ENCODE results near the gene MST1R.
"Not testable (repeated sequence)": the region's sequence is repeated elsewhere in the genome, so short reads cannot be mapped to it uniquely, and the experiment has no call there.

The MST1R gene

DNA sequence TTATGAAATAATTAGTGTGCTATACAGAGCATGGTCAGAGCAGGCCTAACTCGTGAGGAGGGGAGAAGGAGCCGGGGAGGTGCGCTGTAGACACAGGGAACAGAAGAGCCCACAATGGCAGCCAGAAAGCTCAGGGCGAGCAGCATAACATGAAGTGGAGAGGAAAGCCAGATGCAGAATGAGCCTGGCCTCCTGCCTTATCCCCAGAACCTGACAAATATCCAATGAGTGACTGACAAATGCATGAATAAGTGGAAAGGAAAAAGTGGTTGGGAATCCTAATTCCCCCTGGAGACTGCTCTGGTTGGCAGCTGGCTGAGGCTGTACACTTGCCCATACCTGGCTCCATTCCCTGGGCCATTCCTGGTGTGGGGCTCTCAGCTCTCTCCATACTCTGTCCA, 9.2 kb upstream of the MST1R start:
- no peak for DNase-seq (ENCODE audit: extremely low read depth in 1 of 2, low read depth in 1 of 2)

DNA sequence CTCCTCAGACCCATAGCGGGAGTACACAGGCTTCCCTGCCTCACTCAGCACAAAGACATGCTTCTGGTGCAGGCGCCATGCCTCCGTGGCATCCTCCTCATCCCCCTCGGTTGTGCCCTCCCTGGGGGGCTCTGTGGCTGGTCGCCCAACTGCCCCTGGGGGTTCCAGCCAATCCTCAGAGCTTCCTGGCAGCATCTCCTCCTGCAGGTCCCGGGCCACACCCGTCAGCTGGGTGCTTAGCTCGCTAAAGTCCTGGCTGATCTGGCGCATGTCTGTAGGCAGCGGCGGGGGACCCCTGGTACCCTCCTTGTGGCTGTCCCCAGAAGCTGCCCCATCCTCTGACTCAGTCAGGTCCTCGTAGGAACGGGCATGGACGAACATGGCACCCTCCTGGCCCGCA, 7.9 kb upstream of the MST1R start:
- DNase-seq (ENCODE audit: extremely low read depth in 1 of 2, low read depth in 1 of 2), result no peak

DNA sequence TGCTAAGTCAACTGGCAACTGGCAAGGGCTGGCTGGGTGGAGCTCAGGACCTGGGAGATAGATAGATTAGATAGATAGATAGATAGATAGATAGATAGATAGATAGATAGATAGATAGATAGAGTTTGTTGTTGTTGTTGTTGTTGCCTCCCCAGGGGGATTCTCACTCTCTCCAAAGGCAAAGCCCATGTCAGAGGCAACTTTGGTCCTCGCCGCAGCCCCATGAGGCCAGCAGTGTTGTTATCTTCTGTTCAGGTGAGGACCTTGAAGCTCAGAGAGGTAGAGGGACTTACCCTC, 7.4 kb upstream of the MST1R start:
- no peak for DNase-seq (ENCODE audit: extremely low read depth in 1 of 2, low read depth in 1 of 2)

DNA sequence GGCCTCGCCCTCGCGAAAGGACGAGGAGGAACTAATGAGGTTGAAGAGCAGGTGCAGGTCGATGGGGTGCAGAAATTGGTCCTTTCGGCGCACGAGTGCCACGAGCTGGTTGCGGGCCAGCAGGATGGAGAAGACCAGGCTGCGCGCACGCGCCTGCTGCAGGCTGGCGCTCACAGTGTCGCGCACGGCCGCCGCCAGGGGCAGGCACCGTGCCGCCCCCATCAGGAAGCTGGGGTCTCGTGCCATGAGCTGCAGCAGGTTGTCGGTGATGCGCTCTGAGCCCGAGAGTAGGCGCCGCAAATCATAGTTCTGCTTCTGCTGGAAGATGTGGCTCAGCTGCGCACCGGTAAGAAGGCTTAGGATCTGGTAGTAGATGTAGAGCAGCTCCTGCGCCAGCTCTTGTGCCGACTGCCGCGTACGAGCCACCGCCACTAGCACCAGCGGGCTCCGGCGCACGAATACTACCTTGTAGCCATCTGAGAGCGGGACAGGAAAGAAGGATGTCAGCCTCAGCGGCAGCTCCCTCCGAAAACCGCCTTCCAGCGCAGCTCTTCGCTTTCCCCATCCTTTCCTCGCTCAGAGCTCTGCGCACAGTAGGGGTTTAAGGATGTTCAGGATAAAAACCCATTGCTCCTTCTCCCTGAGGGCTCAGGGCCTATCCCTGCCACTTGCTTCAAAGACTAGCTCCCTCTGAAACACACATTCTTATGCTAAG, 6.9 kb upstream of the MST1R start:
- DNase-seq (ENCODE audit: extremely low read depth in 1 of 2, low read depth in 1 of 2), result no peak

DNA sequence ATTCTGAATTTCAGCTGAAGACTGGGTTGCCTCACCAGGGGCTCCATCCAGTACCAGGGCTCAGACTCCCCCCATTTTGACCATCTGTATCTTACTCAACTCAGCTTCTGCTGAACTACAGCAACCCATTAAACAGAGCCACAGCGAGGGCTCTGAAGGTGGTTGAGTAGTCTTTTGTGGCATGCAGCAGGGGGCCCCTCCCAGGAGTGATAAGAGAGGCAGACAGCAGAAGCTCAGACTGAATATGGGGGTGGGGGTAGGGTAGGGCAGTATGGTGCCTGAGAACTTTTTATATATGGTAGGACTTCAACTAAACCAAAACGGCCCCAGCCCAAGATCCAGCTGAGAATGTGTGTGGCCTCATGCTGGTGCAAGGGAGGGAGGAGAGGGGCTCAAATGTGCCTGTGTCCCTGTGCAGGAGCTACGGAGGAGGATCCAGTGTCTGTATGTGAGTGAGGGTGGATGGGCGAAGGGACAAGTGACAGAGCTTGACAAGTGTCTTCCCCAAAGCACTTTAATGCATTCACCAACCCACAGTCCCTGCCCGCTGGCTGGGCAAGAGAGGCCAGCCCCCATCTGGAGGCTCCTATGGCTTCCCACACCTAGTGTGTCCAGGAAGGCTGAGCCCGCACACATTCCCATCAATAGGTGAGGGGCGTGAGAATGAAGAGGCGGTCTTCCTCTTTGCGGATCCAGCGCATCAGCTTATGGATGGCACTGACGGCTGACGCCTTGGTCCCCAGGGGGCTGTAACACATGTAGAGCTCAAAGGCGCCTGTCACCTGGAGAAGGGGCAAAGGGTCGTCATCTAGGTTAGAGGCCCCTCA, 4.9 kb upstream of the MST1R start:
- DNase-seq (ENCODE audit: extremely low read depth in 1 of 2, low read depth in 1 of 2), result no peak

DNA sequence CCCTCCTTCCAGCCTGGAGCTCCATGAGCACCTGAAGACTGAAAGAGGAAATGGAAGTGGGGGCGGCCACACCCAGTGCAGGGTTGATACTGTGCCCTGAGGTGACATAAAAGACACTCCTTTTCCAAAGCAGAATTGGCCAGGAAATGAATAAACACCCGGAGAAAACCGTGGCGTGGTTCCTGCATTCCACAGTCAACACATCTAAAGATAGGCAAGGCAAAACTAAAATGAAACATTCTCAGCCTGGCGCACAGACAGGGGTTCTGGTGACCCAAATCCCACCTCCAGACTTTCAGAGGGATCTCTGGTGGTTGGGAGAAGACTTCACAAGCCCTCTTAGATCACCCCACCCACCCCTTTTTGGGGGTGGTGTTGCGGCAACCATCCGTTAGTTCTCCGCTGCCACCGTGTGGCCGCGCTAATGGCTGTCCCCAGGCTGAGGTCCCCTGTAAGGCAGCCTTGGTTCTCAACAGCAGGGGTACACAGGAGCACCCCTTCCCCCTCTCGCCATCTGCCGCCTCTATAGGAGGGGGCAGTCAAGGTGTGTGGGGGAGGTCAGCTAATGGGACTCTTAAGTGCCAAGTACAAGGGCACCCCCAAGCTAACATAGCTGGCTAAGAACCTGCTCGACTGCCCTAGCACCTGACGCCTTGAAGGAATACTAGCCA, 2.5 kb upstream of the MST1R start:
- DNase-seq (ENCODE audit: extremely low read depth in 1 of 2, low read depth in 1 of 2), result peak in 1 of 2 donors; percentile 22

DNA sequence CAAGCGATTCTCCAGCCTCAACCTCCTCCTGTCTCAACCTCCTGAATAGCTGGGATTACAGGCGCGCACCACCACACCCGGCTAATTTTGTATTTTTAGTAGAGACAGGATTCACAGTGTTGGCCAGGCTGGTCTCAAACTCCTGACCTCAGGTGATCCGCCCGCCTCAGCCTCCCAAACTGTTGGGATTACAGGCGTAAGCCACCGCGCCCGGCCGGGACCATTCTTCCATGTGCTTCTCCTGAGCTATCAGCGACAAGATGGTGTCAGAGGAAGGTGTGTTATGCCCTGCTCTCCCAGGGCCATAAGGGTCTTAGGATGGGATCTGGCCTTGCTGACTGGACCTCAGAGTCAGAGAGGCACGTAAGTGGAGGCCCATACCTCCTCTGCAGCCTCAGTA, 775 bp upstream of the MST1R start:
- DNase-seq (ENCODE audit: extremely low read depth in 1 of 2, low read depth in 1 of 2), result not testable (repeated sequence)

DNA sequence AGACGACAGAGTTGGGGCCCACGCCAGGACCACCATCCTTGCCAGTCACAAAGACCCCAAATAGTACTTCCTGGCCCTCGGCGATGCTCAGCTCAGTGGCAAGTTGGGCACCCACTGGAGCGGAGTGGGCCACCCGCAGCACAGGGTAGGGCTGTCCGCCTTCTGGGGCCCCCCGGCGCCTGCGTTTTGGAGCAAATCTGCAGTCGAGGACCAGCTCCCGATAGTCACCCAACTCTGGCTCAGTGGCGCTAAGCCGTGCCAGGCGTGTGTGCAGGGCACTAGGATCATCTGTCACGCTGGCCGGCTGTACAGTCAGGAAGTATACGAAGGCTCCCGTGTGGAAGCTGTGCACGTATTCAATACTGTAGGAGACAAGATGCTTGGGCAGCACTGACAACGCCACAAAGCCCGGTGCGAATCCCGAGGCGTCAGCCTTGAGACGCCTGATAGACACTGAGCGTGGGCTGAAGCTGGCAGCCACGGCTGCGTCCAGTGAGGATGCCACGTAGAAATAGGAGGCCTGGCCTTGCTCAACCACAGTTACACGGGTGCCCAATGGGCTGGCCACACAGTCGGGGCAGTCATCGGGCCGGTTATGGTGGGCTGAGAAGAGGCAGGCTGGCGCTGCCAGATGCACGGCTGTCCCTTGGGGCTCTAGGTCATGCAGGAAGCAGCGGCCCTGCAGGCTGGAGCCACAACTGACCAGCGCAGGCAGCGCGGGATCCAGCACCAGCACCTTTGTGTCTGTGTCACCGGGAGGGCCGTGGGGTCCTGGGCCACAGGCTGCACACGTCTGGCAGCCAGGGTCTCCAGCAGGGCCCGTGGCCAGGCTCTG, 945 bp downstream of the MST1R start:
- no peak for DNase-seq (ENCODE audit: extremely low read depth in 1 of 2, low read depth in 1 of 2)

DNA sequence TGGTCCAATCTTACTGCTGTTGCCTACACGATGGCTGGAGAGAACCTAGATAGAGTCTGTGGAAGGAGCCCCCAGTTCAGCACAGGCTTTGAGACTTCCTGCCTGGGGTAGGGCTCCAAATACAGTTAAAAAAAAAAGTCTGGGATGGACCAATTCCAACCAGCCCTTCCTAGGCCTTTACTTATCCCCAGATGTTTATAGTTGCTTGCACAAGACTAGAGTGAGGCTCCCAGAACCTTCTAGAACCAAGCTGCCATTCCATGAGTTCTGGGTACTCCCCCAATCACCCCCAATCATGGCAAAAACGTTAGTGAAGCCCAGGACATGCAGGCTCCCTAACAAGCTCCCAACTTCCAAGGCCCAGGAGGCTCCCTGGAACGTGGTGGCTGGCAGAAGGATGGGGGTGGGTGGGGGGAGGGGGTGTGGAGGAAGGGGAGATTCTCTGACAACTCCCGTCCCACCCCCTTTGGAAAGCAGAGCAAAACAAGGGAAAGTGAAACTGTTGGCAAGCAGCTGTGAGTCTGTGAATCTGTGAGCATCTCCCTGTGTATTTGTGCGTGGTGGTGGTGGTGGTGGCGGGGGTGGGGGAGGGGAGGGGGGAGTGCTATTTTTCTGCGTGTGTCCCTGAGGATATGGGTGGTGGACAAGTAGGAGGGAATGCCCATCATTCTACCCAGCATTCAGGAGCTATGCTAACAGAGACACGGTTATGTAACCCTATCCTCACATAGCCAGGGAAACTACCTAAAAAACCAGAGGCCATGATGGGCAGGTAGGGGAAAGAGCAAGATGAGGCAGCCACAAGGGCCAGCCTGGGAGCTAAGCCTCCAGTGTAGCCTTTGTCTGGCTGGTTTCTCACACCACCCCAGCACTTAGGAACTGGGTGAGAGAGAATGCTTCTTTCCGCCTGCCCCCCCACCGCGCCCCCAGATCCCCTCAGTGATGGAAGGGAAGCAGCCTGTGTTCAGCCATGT, 2.0 kb downstream of the MST1R start:
- no peak for DNase-seq (ENCODE audit: extremely low read depth in 1 of 2, low read depth in 1 of 2)

DNA sequence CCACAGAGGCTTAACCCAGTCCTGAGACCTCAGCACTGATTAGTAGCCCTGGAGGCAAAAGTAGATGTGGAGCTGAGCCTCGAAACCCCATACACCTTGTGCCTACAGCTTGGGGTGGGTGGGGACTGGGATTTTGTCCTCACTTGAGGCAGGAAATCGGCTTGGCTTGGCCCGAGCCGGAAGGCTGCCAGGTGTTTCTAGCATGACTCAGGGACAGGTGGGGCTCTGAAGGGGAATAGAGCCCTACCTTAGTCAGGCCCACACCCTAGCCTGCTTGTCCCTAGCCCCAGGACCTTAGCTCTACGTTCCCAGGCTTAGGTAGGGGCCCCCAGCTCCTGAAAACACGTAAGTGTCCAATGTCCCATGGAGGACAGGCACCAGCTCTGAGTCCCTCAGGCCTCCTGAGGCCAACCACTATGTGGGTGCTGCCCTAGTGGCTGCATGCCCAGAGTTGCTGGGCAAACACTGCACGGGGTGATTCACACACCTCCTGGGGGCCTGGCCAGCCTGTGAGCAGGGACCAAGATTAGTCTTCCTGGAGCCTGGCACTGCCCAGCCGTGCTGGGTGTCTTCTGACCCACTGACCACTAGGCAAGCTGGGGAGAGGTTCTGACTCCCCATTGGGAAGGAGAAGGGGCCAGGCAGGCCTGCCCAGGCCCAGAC, 3.1 kb downstream of the MST1R start:
- no peak for DNase-seq (ENCODE audit: extremely low read depth in 1 of 2, low read depth in 1 of 2)

DNA sequence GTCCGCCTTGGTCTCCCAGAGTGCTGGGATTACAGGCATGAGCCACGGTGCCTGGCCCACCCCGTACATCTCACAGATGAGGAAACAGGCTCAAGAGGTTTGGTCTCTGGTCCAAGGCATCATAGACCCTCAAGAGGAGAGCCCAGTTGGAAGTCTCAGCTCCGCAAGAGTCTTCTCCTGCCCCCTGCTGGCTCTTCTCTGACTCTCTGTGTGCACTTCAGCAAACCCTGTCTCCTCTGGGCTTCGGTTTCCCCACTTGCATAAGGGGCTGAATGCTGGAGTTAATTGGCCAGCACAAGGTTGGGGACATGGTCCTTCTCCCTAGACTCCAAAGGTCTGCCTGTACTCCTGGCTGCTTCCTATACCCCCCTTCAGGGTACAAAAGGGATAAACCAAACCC, 3.9 kb downstream of the MST1R start:
- DNase-seq (ENCODE audit: extremely low read depth in 1 of 2, low read depth in 1 of 2), result no peak

DNA sequence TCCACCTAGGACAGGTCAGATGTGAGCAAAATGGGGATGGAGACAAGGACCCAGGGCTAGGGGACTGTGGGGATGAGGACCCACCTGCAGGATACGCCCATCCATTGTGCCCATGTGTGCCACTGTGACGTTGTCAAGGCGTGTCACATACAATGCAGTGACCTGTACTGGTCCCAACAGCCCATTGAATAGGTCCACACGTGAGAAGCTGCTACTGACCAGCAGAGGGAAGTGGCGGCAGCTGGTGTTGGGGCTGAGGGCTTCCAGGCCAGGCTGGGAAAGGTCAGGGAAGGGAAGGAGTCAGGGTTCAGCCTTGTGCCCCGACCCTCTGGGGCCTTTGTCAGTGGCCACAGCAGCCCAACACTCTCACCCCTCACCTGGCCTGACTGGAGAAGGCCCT, 4.7 kb downstream of the MST1R start:
- DNase-seq (ENCODE audit: extremely low read depth in 1 of 2, low read depth in 1 of 2), result no peak

DNA sequence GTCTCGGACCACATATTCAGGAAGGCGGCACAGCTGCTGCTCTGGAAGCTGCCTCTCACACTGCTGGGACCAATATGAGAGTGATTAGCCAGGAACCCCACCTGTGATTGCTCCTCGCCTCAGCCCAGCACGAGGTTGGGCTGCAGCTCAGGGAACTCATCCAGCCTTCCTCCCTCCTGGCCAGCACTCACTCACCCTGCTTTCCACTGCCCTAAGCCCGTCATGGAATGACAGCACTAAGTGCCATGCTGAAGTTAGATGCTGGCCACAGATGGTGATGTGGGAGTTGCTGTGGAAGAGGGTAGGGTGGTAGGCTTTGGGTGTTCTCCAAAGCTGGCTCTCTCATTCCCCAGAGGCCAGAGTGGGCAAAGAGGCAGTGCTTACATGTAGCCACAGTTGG, 7.3 kb downstream of the MST1R start:
- no peak for DNase-seq (ENCODE audit: extremely low read depth in 1 of 2, low read depth in 1 of 2)

DNA sequence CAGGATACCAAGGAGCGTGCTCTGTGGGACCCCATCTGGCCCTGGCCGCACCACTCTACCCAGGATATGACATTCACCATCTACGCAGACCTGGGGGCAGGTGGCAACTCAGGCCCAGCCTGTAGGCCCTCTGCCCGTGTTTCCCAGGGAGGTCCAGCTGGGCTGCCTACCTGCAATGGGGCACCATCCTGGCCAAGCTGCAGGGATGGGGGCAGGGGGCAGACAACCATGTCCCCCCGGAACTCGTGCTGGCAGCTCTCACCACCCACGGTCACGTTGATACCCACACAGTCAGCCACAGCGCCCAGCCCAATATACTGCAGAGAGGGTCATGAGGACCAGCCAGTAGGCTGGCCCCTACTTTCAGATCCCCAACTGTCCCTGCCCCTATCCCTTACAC, 7.9 kb downstream of the MST1R start:
- no peak for DNase-seq (ENCODE audit: extremely low read depth in 1 of 2, low read depth in 1 of 2)

DNA sequence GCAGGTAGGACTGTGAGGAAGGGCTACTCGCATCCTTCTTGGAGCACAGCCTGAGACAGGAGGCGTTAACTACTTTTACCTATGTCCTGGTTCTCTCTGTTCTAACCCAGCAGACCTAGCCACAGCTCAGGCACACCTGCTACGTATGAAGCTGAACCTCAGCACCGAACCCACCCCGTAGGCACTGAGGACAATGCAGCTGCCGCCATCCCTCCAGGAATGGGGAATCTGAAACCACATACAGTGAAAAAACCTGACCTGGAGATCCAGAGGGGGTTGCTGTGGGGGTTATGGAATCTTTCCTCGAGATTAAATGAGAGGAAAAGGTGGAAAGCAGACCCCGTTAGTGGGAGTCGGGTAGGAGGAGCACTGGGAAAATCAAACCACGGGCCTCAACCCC, 14.4 kb downstream of the MST1R start:
- DNase-seq (ENCODE audit: extremely low read depth in 1 of 2, low read depth in 1 of 2), result no peak

DNA sequence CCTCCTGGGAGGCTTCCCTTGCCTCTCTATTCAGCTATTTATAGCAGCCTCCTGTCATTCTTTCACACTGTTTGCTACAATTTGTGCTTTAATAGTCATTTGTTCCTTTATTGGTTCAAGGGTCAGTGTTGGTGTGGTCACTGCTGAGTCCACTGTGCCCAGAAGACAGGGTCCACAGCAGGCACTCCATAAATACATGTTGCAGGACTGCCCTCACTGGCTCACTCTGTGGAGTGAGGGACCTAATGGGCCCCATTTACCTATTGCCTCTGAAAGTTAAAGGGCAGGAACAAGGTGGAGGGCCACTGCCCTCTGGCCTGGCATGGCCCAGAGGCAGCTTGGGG, 16.8 kb downstream of the MST1R start:
- no peak for DNase-seq (ENCODE audit: extremely low read depth in 1 of 2, low read depth in 1 of 2)

DNA sequence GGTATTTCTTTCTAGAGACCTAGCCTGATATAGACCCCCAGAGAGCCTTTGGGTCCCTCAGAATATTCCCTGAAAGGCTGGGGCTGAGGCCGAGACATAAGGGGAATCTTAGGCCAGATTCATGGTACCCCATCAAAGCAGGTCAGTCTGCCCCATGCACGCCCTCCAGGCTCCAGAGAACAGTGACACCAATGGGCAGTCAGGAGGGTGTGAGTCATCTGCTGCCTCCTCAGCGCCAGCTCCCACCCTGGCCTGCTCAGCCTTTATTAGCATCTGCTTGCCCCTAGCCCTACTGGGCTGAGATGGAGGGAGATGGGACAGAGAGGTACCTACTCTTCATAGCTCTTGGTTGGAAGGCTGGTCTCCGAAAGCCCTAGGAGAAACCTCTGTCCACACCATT, 19.7 kb downstream of the MST1R start:
- no peak for DNase-seq (ENCODE audit: extremely low read depth in 1 of 2, low read depth in 1 of 2)

DNA sequence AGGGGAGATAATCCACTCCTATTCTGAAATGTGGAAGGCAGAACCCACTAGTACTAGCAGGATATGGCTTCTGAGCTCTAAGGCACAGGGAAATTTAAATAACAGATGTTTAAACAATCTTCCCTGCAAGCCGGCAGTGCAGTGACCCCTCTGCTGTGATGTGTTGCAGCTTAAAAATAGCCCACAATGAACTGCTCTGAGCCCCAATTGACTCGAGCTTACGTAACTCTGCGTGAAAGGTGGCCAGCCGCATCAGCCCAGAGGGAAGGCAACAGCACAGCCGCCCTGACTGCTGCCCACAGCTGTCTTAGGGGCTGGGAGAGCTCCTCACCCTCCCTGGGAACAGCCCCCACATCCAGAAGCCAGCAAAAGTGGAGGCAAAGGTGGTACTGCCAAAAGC, 21.5 kb downstream of the MST1R start:
- DNase-seq (ENCODE audit: extremely low read depth in 1 of 2, low read depth in 1 of 2), result no peak

DNA sequence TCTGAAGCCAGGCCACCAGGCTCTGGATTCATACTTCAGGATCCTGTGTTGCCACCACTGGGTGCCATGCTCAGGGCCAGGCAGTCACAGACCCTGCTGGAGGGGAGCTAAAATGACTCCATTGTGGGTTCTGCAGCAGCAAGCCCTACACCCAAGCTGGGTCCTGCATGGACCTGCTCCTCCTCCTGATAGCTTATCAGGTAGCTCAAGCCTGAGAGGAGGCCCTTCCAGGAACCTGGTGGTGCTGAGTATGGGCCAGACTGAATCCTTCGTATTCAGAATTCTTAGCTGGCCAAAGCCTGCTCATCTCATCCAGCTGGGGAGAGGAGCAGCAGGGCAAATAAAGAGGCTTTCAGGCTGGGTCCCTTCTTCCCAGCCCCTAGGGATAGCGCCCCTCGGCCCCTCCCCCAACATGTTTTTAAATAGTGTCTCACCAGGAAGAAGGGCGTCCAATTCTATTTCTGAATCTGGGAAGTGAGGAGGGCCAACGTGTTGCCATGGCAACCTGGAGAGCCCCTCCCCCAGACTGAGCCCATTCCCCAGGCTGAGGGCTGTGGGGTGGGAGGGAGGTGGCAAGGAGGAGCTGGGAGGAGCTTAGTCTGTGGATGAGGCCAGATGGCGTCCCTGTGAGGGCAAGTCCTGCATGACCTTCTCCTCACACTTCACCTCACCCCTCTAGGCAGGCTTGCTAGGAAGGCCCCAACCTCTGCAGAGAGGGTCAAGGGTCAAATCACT, 22.9 kb downstream of the MST1R start:
- DNase-seq (ENCODE audit: extremely low read depth in 1 of 2, low read depth in 1 of 2), result no peak
